HG03196 (cell line): ENCODE results near the gene PRR15L.

Experiments used
- ATAC-seq: cut with Tn5 transposase; IDR thresholded peaks from one replicate; pipeline ENCODE4 v1.9.1; 2021; ENCODE audit not compliant: unreplicated experiment

The PRR15L gene

DNA sequence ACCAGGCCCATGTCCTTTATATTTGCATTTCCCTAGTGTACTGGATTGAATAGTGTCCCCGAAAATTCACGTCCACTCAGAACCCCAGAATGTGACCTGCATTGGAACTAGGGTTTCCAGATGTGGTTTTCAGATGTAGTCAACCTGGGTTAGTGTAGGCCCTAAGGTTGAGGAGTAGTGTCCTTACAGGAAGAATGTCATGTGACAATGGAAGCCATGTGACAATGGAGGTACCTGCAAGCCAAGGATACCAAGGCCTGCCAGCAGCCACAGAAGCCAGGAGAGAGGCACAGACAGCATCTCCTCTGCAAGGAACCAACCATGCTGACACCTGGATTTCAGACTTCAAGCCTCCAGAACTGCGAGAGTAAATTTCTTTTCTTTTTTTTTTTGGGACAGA lies 5.2 kb upstream of the PRR15L start:
- ATAC-seq: no peak

DNA sequence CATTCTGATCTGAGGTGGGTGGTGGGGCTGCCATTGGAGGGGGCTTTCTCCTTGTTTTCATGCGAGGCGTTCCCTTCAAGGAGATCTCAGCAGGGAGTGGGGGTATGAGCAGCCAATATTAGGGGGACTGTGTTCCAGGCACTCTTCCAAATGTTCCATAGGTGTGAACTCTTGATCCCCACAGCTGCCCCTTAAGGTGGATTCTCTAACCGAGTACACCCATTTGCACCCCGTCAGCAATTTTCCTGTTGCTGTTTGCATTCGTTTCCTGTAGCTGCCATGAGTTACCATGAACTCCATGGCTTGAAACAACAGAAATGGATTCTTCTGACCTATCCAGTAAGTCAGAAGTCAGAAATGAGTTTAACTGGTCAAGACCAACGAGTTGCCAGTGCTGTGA lies 3.7 kb upstream of the PRR15L start:
- ATAC-seq: no peak

- ATAC-seq: no peak
Observed at GRCh38 chr17:47959825-47960655, 2.4 kb upstream of the PRR15L start.

DNA sequence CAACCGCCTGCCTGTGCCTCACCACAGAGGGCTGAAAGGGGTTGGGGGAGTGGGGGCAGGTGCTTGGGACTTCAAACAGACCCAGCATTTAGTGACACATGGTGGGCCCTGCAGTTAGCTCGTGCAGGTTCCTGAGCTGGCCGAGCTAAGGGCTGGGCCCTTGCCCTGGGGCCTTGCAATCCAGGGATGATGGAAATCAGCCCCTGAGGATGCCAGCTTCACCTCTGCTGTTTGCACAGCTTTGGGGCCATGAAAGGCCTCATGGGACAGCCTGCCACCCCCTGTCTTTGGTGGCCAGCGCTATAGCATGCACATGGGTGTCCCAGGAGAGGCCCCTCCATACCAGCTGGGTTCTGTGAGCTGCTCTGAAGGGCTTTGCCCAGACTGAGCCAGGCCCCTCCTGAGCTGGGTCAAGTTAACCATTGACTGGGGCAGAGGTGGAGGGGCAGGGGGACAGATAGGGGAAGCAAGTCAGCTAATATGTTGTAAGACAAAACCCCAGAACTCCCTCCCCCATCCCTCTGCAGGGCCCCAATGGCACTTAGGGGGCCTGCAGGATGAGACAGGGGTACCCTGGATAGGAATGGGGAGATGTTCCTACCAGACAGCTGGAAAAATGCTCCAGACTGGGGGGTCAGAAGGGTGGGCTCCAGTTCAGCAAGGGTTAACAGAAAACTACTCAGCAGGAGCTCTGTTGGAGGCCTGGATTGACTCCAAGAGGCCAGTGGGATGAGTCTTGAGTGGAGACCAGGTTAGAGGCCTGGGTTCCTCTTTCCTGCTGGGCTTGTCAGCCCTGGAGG lies 692 bp downstream of the PRR15L start:
- ATAC-seq: no peak

DNA sequence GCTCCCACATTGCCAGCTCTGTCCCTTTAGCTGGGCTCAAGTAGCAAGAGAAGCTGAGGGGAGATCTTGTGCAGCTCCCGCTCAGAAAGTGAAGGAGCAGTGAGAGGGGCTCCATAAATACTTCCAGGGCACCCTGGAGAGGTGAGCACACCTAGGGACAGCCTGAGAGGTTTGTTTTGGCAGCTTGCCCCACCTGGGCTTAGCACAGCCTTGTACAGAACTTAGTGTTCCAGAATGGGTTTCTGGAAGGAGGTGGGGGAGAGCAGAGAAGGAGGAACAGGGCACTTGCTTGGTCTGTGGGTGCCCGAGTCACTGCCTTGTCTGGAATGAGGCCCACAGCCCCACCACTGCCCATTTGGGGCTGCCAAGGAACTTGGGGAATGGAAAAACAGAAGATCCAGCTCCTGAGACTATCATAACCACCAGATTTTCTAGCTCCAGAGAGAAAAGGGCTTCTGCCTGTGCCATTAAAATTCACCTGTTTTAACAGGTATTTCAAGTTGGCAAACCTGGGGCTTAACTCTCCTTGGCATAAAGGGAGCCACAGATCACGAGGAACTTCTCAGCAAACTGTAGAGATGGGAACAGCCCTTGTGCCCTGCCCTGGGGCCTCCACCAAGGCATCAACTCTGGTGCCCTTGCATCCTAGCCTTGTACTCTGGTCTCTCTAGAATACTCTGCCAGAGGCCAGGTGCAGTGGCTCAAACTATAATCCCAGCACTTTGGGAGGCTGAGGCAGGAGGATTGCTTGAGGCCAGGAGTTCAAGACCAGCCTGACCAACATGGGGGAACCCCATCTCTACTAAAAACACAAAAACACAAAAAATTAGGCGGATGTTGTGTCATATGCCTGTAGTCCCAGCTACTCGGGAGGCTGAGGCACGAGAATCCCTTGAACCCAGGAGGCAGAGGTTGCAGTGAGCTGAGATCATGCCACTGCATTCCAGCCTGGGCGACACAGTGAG lies 1.9 kb downstream of the PRR15L start:
- no peak for ATAC-seq

DNA sequence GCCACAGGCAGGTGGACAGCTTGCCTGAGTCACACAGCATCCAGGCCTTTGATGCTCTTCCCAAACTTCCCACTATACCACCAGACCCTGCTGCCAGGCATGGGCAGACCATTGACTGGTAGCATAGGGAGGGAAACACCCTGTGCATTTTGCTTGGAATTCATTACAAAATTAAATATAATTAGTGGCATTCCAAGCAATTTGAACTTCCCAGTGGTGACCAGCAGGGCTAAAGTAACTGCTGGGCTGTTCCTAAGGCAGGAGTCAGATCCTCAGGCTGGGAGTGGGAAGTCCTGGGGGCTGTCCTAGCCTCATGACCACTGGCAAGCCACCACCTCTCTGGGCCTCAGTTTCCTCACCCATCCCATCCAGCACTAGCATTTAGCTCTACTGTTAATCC lies 3.8 kb downstream of the PRR15L start:
- ATAC-seq: no peak

- no peak for ATAC-seq
Observed at GRCh38 chr17:47952171-47953021, 5.3 kb downstream of the PRR15L start.

DNA sequence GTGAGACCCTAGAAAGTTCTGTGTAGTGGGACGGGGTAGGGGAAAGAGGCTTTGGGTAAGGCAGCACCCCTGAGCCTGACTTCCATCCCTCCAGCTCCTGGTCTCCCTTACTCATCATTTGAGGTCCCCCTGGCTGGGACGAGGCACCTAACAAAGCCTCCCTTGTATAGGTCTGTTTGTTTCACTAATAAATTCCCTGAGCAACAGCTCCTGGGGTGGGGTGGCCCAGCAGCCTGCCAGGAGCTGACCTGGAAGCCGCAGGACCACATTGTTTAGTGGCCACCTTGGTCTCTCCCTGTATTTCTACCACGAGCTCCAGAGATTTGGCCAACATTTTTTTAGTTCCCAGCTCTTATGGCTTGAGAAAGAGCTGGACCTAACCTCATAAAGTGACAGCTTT lies 7.2 kb downstream of the PRR15L start:
- no peak for ATAC-seq

GRCh38 chr17:47949946-47950345 lies 7.7 kb downstream of the PRR15L start:
- no peak for ATAC-seq

GRCh38 chr17:47949197-47949759 lies 8.4 kb downstream of the PRR15L start:
- peak; percentile 55 for ATAC-seq

GRCh38 chr17:47948706-47949196 lies 8.9 kb downstream of the PRR15L start:
- no peak for ATAC-seq

DNA sequence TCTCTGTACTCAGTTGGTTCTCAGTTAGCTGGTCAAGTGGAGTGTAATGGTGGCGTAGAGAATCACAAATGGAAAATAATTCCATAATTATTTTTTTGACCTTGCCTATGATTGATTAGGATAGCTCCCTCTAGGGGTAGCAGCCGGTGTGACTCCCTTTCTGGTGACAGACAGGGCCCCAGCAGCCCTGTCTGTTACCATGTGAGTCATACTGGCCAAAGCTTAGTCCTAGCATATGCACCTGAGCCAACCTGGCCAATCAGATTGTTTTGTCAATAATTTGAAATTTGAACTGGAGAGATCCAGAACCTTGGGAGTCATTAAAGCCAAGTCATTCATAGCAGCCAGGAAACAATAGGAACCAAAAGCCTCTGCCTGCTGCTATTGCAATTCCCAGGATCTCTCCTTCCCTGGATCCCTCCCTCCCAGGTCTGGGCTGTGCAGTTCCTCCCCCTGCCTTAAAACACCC lies 10.7 kb downstream of the PRR15L start:
- ATAC-seq: peak; percentile 40

GRCh38 chr17:47946516-47946915 lies 11.2 kb downstream of the PRR15L start:
- ATAC-seq: no peak

DNA sequence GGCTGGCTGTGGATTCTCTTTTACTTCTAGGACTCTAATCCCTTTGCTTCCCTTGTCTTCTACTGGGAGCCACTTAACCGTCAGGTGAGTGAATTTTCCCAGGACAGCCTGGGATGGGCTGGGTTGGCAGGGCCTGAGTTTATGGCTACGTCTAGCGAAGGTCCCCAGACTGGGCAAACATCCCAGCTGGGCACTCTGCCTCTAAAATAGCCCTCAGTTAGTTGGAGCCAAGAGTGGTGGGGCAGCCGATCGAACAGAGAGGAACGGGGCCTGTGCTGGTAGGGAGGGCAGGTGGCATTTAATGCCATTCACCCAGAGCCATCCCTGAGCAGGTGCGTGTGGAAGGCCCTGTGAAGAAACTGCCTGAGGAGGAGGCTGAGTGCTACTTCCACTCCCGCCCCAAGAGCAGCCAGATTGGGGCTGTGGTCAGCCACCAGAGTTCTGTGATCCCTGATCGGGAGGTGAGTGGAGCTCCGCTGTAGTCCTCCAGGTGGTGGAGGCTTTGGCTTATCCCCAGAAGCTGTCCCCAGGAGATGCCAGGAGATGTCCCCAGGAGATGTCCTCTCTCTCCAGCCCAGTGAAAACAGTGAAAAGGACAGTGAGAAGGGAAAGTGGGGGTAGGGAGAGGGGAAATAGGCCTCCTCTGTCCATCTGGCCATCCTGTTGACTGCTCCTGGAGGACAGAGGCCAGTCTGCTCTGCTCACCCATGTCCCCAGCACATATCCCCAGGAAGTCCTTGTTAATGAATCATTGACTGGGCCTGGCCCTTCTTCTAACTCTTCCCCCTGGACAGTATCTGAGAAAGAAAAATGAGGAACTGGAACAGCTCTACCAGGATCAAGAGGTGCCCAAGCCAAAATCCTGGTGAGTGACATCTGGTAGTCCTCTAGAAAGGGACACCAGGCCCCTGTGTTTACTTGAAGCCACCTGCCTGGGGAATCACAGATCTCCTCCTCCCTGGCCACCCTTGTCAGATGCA lies 11.9 kb downstream of the PRR15L start:
- no peak for ATAC-seq

- no peak for ATAC-seq
Observed at GRCh38 chr17:47945080-47945479, 12.6 kb downstream of the PRR15L start.

DNA sequence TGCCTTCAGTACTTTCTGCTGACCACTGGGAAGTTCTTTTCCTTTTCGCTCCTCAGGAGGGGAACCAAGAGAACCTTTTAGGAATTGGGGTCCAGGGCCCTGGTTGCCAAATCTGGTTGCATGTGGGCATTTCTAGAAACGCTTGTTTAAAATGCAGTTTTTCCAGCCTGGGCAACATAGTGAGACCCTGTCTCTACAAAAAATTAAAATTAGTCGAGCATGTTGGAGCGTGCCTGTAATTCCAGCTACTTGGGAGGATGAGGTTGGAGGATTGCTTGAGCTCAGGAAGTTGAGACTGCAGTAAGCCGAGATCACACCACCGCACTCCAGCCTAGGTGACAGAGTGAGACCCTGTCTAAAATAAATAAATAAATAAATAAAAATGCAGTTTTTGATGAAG lies 15.1 kb downstream of the PRR15L start:
- no peak for ATAC-seq

DNA sequence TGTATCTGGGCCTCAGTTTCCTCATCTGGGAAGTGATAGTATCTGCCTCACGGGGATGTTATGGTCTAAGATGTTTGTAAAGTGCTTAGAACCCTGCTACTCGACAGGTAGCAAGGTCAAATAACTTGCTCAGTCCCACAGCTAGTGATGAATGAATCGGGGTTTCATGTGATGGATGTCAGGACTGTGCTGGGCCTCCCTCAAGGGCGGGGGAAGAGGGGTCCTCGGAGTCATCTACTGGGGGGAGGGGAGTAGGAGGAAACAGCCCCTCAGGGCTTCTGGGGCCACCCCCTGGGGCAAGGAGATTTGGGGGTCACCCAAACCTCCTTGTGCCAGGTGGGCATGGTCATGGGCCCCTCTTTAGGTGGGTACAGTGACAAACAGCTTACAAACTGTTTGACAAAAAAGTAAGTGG lies 15.6 kb downstream of the PRR15L start:
- no peak for ATAC-seq
